ENCODE results near the gene FDX2. TPM values are rescaled to one million over a fixed set of nuclear protein-coding genes. Genes with fewer than 3 reads are reported as not detected.

Gene FDX2
- total and polyA plus RNA-seq, 2 of the 8 experiments (the other 6 are each of a cell fraction or from before 2014, with no cell fraction given) = 27.0 to 64.4 TPM

DNA sequence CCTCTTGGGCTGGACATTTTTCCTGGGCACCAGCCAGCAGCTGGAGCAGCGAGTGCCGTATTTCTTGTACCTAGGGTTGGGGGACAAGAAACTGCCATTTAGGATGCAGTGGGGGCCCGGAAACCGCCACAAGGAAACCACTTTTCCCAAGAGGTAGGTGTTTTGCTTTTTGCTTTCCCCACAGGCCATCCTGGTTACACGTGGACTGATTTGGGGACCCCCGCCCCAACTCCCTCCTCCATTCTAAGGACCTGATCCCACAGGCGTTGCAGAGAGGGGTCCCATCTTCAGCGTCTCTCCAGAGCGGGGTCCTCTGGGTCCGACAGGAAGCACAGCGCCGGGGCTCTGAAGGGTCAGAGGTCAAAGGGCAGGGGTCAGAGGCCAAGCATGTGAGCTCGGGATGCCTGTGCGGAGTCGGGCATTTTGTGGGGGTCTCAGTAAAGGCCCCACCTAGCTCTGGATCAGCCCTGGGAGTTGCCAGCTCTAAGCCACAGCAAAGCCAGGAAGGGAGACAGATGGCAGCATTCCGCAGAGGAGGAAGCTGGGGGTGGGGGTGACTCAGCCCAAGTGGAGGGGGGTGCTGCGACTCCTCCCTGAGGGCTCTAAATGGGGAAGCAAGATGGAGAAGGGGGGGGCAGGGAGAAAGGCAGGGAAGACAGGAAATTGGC lies 10.5 kb downstream of the FDX2 start:
- CTCF ChIA-PET (ENCODE audit: partially characterized antibody) = interaction anchor here (0.7 to 2.5 kb wide), 7 partner anchors 9 to 132 kb away, joined by 3 to 10 read pairs (median 4); no protein-coding TSS in a partner anchor
- POLR2A ChIA-PET (ENCODE audit: partially characterized antibody) = interaction anchor here (0.7 to 2.0 kb wide), 7 partner anchors 9 to 115 kb away, joined by 4 to 7 read pairs (median 5); partner anchors contain the start of genes ICAM5 and RAVER1
- H3K36me3 ChIP-seq (ENCODE audit: control insufficient read depth in 2 of 4, insufficient read depth in 4 of 4, low read length in 3 of 4) = peaks cover 0 to 6% (median 0%) of the 10 kb centered on the region in 4 experiments; a peak in 1 of 8 replicates
- no peak overlapping the region for H3K14ac ChIP-seq (ENCODE audit: insufficient read length)
- H3K9me3 ChIP-seq (ENCODE audit: insufficient read depth in 2 of 2, low read depth in 1 of 2, low read length in 1 of 2) = no peaks in the 10 kb centered on the region
- no peak overlapping the region for H2BK20ac ChIP-seq (ENCODE audit: low read length)
- H3K27me3 ChIP-seq (replicated peaks in 1 of 4; ENCODE audit: control insufficient read depth in 3 of 4, extremely low read depth in 1 of 4, insufficient read depth in 3 of 4, low read length in 3 of 4) = no peaks in the 10 kb centered on the region
- H3K23ac ChIP-seq (ENCODE audit: insufficient read length) = no peak overlapping the region
- H3K27ac ChIP-seq (ENCODE audit: low read depth, low read length) = no peak overlapping the region
- no peak overlapping the region for H2AK5ac ChIP-seq (ENCODE audit: low read depth, low read length)
- H4K5ac ChIP-seq (ENCODE audit: insufficient read length, low read depth, low read length) = no peak overlapping the region
- no peaks in the 10 kb centered on the region for H3K79me2 ChIP-seq (ENCODE audit: control insufficient read depth in 1 of 2, insufficient read depth in 2 of 2, low read length in 2 of 2)
- H2BK120ac ChIP-seq (replicated peaks; ENCODE audit: low read depth, low read length) = no peak overlapping the region
- peak overlapping the region; percentile 25; the same call in 1 of the 2 replicates for H4K8ac ChIP-seq (ENCODE audit: extremely low read depth, insufficient read depth, low read length)
- H3K79me1 ChIP-seq (ENCODE audit: low read depth, low read length) = no peaks in the 10 kb centered on the region
- H2BK12ac ChIP-seq (ENCODE audit: low read depth, low read length) = no peak overlapping the region
- WGBS, 2 experiments (ENCODE audit: extremely low coverage in 1 of 2, insufficient coverage in 1 of 2, insufficient read length in 1 of 2, insufficient replicate concordance in 2 of 2, low coverage in 1 of 2, low lambda C conversion rate in 2 of 2, missing lambda C conversion rate in 1 of 2) = 90% methylated on average over 16 of the region's 17 CpGs; no CpG with 5 or more reads in 1 of the 2 experiments
- H3K18ac ChIP-seq (ENCODE audit: extremely low read depth, low read length) = no peak overlapping the region; the same call in 1 of the 2 replicates
- no peak overlapping the region for H3K9ac ChIP-seq (replicated peaks in 1 of 4; ENCODE audit: extremely low read depth in 1 of 4, low read depth in 3 of 4, low read length in 3 of 4)
- no peaks in the 10 kb centered on the region for H3K4me1 ChIP-seq (replicated peaks in 1 of 4; ENCODE audit: control insufficient read depth in 3 of 4, insufficient read depth in 4 of 4, low read length in 3 of 4)
- no peak for FAIRE-seq
- no peak overlapping the region for H3K4ac ChIP-seq (replicated peaks; ENCODE audit: insufficient read length, low read depth, low read length)
- H3K4me2 ChIP-seq (ENCODE audit: insufficient read depth in 1 of 2, low read depth in 2 of 2, low read length in 2 of 2) = no peak overlapping the region
- no peak overlapping the region for H3K4me3 ChIP-seq (ENCODE audit: extremely low read depth in 1 of 4, insufficient read depth in 2 of 4, low read depth in 3 of 4, low read length in 4 of 4)
- H3K56ac ChIP-seq (replicated peaks; ENCODE audit: insufficient read length, low read depth, low read length) = no peak overlapping the region
- no peak overlapping the region for H2AFZ ChIP-seq (ENCODE audit: low read length)
- H3K23me2 ChIP-seq (ENCODE audit: low read depth, low read length) = no peaks in the 10 kb centered on the region
- H4K91ac ChIP-seq (replicated peaks; ENCODE audit: insufficient read length, low read length) = no peak overlapping the region
- H2BK5ac ChIP-seq (ENCODE audit: low read depth, low read length) = no peak overlapping the region
- DNase-seq (ENCODE audit: low read depth in 1 of 2, low spot score in 2 of 2) = no peak
- no peak overlapping the region for H2BK15ac ChIP-seq (ENCODE audit: low read length)
- no peaks in the 10 kb centered on the region for H4K20me1 ChIP-seq (replicated peaks in 1 of 2; ENCODE audit: control insufficient read depth in 1 of 2, insufficient read depth in 2 of 2, low read length in 2 of 2)
- no peak for TF ChIP-seq CTBP2 (IDR thresholded peaks at IDR 0.05; ENCODE audit: borderline replicate concordance, insufficient read depth, insufficient read length, low read length)
- TF ChIP-seq, protein P1, sequence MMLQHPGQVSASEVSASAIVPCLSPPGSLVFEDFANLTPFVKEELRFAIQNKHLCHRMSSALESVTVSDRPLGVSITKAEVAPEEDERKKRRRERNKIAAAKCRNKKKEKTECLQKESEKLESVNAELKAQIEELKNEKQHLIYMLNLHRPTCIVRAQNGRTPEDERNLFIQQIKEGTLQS (IDR thresholded peaks at IDR 0.05; ENCODE audit: insufficient read depth, low read depth, low read length) = no peak
- no peak for TF ChIP-seq EP300 (IDR thresholded peaks at IDR 0.05; ENCODE audit: borderline replicate concordance in 1 of 2, low read depth in 2 of 2, low read length in 2 of 2)
- no peak for TF ChIP-seq KDM1A (IDR thresholded peaks at IDR 0.05; ENCODE audit: borderline replicate concordance, low read length)
- TF ChIP-seq JUND (IDR thresholded peaks at IDR 0.05; ENCODE audit: low read length) = no peak
- no peak for TF ChIP-seq YY1 (IDR thresholded peaks at IDR 0.05; ENCODE audit: low read depth, low read length)
- no peak for TF ChIP-seq SP1 (IDR thresholded peaks at IDR 0.05; ENCODE audit: low read depth, low read length)
- no peak for TF ChIP-seq NANOG (IDR thresholded peaks at IDR 0.05; ENCODE audit: insufficient read depth, low read depth, low read length, poor library complexity, severe bottlenecking)
- no peak for TF ChIP-seq POLR2A (IDR thresholded peaks at IDR 0.05; ENCODE audit: control extremely low read depth in 1 of 2, low read depth in 2 of 2, low read length in 2 of 2)
- TF ChIP-seq CBX5 (IDR thresholded peaks at IDR 0.05; ENCODE audit: low read depth, low read length) = no peak
- no peak for TF ChIP-seq POU5F1 (IDR thresholded peaks at IDR 0.05; ENCODE audit: low read depth, low read length)
- TF ChIP-seq RFX5 (IDR thresholded peaks at IDR 0.05; ENCODE audit: borderline replicate concordance, low read depth, low read length) = no peak
- TF ChIP-seq SIRT6 (IDR thresholded peaks at IDR 0.05; ENCODE audit: low read length) = no peak
